ENCODE measurements around the gene SLC4A9.

Gene SLC4A9

DNA sequence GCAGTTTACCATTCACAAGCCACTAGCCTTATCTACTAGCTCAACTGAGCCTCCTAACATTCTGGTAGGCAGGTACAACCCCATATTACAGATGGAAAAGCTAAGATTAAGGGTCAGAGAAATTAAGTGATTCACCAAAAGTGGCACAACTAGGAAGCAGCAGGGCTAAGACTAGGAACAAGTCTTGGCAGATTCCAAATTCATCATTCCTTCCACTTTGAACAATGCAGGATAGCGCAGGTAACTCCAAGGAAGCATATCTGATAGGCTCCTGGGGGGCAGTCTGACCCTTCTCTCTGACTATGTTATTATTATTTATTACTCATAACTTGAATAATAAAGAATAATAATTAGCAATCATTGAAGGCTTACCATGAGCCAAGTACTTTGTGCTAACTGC, 22.1 kb upstream of the SLC4A9 start:
- TF ChIP-seq CTCF (IDR thresholded peaks at IDR 0.05; ENCODE audit: low read depth, low read length, missing control alignments), result no peak
- H3K4me3 ChIP-seq (ENCODE audit: low read depth, low read length), result no peak overlapping the region
- DNase-seq (ENCODE audit: low read depth), result no peak

GRCh38 chr5:140338336-140338735, 21.7 kb upstream of the SLC4A9 start:
- H3K4me3 ChIP-seq (ENCODE audit: low read depth, low read length), result no peak overlapping the region
- no peak for TF ChIP-seq CTCF (IDR thresholded peaks at IDR 0.05; ENCODE audit: low read depth, low read length, missing control alignments)
- DNase-seq (ENCODE audit: low read depth), result no peak

DNA sequence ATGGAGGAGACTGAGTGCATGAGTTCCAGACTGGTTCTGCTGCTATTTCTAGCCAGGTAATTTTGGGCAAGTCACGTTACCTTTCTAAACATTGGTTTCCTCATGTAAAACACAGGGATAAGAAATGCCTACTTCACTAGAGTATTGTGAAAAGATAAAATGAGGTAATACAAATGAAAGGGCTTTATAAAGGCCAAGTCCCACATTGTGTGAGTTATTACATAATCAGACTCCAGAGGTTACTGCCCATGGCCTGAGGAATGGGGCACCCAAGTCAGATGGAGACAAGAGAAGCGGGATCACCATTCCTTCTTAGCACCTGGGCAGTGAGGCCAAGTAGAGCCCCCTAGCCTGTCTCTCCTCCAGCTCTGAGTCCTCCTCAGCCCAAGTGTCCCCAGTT, 21.1 kb upstream of the SLC4A9 start:
- TF ChIP-seq CTCF (IDR thresholded peaks at IDR 0.05; ENCODE audit: low read depth, low read length, missing control alignments), result no peak
- DNase-seq (ENCODE audit: low read depth), result no peak
- no peak overlapping the region for H3K4me3 ChIP-seq (ENCODE audit: low read depth, low read length)

DNA sequence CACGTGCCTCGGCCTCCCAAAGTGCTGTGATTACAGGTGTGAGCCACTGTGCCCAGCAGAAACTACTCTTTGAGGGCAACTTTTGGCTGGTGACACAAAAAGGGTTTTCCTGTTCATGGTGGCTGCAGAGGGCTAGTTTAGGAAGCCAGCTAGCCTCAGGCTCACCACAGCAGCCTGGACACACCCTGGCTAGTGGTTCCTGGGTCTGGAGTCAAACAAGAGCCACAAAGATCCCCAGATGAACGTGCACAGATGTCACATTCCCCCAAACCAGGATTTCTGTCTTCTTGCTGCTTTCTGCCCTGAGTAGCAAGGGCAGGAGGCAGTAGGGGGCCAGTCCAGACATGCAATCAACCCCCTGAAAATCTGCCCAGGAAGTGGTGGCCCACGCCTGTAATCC, 20.4 kb upstream of the SLC4A9 start:
- DNase-seq (ENCODE audit: low read depth), result no peak
- H3K4me3 ChIP-seq (ENCODE audit: low read depth, low read length), result no peak overlapping the region
- no peak for TF ChIP-seq CTCF (IDR thresholded peaks at IDR 0.05; ENCODE audit: low read depth, low read length, missing control alignments)

- no peak for TF ChIP-seq CTCF (IDR thresholded peaks at IDR 0.05; ENCODE audit: low read depth, low read length, missing control alignments)
- no peak for DNase-seq (ENCODE audit: low read depth)
- H3K4me3 ChIP-seq (ENCODE audit: low read depth, low read length), result no peak overlapping the region
Measured at GRCh38 chr5:140340605-140341121, 19.3 kb upstream of the SLC4A9 start.

- no peak for TF ChIP-seq CTCF (IDR thresholded peaks at IDR 0.05; ENCODE audit: low read depth, low read length, missing control alignments)
- H3K4me3 ChIP-seq (ENCODE audit: low read depth, low read length), result no peak overlapping the region
- DNase-seq (ENCODE audit: low read depth), result no peak
Measured at GRCh38 chr5:140341591-140341990, 18.4 kb upstream of the SLC4A9 start.

DNA sequence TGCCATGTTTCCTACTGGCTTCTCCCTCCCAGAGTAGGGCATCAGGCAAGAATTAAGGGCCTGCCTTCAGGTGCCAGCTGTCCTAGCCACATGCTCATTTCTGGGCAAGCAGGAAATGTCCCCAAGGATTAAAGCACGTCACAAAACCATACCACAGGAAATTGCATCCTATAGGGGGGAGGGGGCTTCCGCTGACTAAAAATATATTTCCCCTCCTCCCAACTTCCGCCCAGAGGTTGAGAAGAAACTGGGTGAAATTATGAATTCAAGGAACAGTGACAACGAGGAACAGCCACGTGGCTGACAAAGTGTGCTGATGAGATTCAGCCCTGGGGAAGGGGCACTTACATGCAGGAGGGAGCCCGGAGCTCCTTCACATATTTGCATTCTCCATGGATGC, 17.7 kb upstream of the SLC4A9 start:
- H3K4me3 ChIP-seq (ENCODE audit: low read depth, low read length), result no peak overlapping the region
- DNase-seq (ENCODE audit: low read depth), result peak; percentile 46
- TF ChIP-seq CTCF (IDR thresholded peaks at IDR 0.05; ENCODE audit: low read depth, low read length, missing control alignments), result no peak

Data from GM12864 (cell line).